AG09309 (cell line): ENCODE results near the gene CARD11.

Source experiments
- DNase-seq: peaks from one replicate; pipeline ENCODE4 v3.0.0-alpha.2; 2010; ENCODE audit warnings: low read depth
- H3K4me3 ChIP-seq: 2 replicates; pipeline ENCODE4 v1.5.1; 2011; ENCODE audit warnings: mild to moderate bottlenecking, low read depth, low read length, moderate library complexity; ENCODE audit not compliant: control insufficient read depth
- TF ChIP-seq, protein P1 (sequence below): IDR thresholded peaks from 2 replicates; pipeline ENCODE4 v1.5.1; 2011; ENCODE audit warnings: mild to moderate bottlenecking, low read depth, low read length, inconsistent platforms; ENCODE audit not compliant: insufficient read depth, control insufficient read depth; ENCODE audit errors: missing control alignments

The CARD11 gene

GRCh38 chr7:3074459-3074821, 30.8 kb upstream of the CARD11 start:
- no peak overlapping the region for H3K4me3 ChIP-seq
- no peak for DNase-seq
- TF ChIP-seq, protein P1, sequence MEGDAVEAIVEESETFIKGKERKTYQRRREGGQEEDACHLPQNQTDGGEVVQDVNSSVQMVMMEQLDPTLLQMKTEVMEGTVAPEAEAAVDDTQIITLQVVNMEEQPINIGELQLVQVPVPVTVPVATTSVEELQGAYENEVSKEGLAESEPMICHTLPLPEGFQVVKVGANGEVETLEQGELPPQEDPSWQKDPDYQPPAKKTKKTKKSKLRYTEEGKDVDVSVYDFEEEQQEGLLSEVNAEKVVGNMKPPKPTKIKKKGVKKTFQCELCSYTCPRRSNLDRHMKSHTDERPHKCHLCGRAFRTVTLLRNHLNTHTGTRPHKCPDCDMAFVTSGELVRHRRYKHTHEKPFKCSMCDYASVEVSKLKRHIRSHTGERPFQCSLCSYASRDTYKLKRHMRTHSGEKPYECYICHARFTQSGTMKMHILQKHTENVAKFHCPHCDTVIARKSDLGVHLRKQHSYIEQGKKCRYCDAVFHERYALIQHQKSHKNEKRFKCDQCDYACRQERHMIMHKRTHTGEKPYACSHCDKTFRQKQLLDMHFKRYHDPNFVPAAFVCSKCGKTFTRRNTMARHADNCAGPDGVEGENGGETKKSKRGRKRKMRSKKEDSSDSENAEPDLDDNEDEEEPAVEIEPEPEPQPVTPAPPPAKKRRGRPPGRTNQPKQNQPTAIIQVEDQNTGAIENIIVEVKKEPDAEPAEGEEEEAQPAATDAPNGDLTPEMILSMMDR, result no peak

- H3K4me3 ChIP-seq, result no peak overlapping the region
- DNase-seq, result no peak
- TF ChIP-seq, protein P1, result no peak
Measured at GRCh38 chr7:3073763-3074458, 30.2 kb upstream of the CARD11 start.

GRCh38 chr7:3070908-3071307, 27.2 kb upstream of the CARD11 start:
- no peak overlapping the region for H3K4me3 ChIP-seq
- no peak for DNase-seq
- TF ChIP-seq, protein P1, result no peak

GRCh38 chr7:3069771-3070449, 26.2 kb upstream of the CARD11 start:
- DNase-seq, result no peak
- no peak overlapping the region for H3K4me3 ChIP-seq
- TF ChIP-seq, protein P1, result no peak

DNA sequence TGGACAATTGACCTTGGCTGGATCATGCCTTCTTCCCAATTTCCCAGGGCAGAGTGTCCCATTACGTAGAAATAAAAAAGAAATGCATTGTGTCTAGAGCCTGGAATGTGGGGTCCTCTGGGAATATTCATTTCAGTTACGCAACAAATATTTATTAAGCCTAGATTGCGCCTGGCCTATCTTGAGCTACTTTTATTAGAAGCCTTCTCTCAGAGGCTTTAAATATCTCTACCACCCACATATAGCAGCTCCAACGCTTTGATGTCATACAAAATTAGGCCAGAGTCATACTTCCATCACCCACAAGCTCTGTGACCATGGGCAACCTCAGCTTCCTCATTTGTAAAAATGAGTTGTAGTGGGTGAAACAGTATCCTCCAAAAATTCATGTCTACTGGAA, 24.9 kb upstream of the CARD11 start:
- DNase-seq, result no peak
- no peak overlapping the region for H3K4me3 ChIP-seq
- TF ChIP-seq, protein P1, result no peak

DNA sequence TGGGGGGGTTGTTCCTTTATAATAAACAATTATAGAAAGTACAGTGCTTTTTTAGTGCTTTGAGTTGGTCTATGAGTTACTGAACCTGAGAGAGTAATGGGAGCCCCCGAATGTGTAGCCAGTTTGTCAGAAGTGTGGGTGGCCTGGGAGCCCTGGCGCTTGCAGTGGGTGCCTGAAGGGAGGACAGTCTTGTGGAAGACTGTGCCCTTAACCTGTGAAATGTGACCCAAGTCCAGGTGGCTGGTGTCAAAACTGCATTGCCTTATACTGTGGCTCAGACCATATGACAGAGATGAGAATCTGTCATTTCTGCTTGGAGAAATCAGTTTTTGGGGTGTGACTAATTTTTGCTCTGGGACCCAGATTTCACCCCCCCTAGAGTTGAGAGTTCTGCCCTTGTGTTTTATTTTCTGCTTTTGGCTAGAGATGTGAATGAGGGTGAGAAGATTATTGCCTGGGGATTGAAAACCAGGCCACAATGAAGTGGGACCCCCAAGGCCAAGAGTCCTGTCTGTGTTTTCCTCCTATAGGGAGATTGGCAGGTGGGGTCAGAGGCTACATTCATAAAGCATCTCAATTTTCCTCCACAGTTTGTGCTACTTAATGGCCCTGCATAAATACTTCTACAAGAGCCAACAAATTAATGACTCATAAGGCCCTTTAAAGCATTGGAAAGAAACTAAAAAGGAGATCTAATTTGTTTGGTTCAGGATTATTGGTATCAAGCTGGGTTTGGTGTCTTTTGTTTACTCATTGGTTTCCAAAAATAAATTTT, 24.1 kb upstream of the CARD11 start:
- TF ChIP-seq, protein P1, result no peak
- no peak for DNase-seq
- no peak overlapping the region for H3K4me3 ChIP-seq
